Endothelial cell of umbilical vein (primary cell): Measurements from ENCODE around the gene DAZAP2.

Experiments
- EZH2 ChIP-seq: IDR thresholded peaks from 2 replicates; pipeline ENCODE4 v1.6.1; 2012; ENCODE audit warnings: borderline replicate concordance, low read depth, mild to moderate bottlenecking, moderate library complexity, low read length, inconsistent platforms; ENCODE audit not compliant: severe bottlenecking
- FOS ChIP-seq: IDR thresholded peaks from 2 replicates; pipeline ENCODE4 v1.6.1; 2011; ENCODE audit warnings: mild to moderate bottlenecking, low read length, moderate library complexity, borderline replicate concordance; ENCODE audit not compliant: insufficient read depth
- JUN ChIP-seq: IDR thresholded peaks from 2 replicates; pipeline ENCODE4 v1.6.1; 2011; ENCODE audit warnings: borderline replicate concordance, low read depth; ENCODE audit not compliant: insufficient read length, insufficient read depth
- MYC ChIP-seq: IDR thresholded peaks from one replicate; pipeline ENCODE4 v1.6.1; 2011; ENCODE audit warnings: mild to moderate bottlenecking, low read depth, low read length
- POLR2A ChIP-seq: IDR thresholded peaks from 2 replicates; pipeline ENCODE4 v1.6.1; 2012; ENCODE audit warnings: low read depth, mild to moderate bottlenecking, control low read depth, low read length
- POLR2AphosphoS5 ChIP-seq: IDR thresholded peaks from 2 replicates; pipeline ENCODE4 v1.6.1; 2012; ENCODE audit warnings: low read depth, mild to moderate bottlenecking, control low read depth, low read length, moderate library complexity; ENCODE audit not compliant: insufficient read depth
- TF ChIP-seq, protein P1 (sequence below), 2 donors: IDR thresholded peaks; 1 replicate in 1 of 2; 2 replicates in 1 of 2; pipeline ENCODE4 v1.5.1; 2011; ENCODE audit warnings: low read length in 2 of 2, mild to moderate bottlenecking in 2 of 2, moderate library complexity in 2 of 2, control low read depth in 1 of 2, inconsistent platforms in 1 of 2, low read depth in 1 of 2; ENCODE audit not compliant: insufficient read depth in 1 of 2; ENCODE audit errors: extremely low read depth in 1 of 2
- TF ChIP-seq, protein P2 (sequence below): IDR thresholded peaks from 2 replicates; pipeline ENCODE4 v1.6.1; 2011; ENCODE audit not compliant: insufficient read depth, insufficient read length

- TF ChIP-seq MYC, result no peak
- TF ChIP-seq, protein P1, sequence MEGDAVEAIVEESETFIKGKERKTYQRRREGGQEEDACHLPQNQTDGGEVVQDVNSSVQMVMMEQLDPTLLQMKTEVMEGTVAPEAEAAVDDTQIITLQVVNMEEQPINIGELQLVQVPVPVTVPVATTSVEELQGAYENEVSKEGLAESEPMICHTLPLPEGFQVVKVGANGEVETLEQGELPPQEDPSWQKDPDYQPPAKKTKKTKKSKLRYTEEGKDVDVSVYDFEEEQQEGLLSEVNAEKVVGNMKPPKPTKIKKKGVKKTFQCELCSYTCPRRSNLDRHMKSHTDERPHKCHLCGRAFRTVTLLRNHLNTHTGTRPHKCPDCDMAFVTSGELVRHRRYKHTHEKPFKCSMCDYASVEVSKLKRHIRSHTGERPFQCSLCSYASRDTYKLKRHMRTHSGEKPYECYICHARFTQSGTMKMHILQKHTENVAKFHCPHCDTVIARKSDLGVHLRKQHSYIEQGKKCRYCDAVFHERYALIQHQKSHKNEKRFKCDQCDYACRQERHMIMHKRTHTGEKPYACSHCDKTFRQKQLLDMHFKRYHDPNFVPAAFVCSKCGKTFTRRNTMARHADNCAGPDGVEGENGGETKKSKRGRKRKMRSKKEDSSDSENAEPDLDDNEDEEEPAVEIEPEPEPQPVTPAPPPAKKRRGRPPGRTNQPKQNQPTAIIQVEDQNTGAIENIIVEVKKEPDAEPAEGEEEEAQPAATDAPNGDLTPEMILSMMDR (IDR thresholded peaks at IDR 0.05; ENCODE audit: extremely low read depth in 1 of 2, insufficient read depth in 1 of 2, low read depth in 1 of 2, low read length in 2 of 2), result no peak
- TF ChIP-seq POLR2A, result no peak
- TF ChIP-seq POLR2AphosphoS5, result no peak
- no peak for TF ChIP-seq EZH2
- TF ChIP-seq, protein P2, sequence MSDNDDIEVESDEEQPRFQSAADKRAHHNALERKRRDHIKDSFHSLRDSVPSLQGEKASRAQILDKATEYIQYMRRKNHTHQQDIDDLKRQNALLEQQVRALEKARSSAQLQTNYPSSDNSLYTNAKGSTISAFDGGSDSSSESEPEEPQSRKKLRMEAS, result no peak
- TF ChIP-seq FOS, result no peak
- no peak for TF ChIP-seq JUN
Measured at GRCh38 chr12:51225234-51225633, 13.4 kb upstream of the DAZAP2 start.
